Body of pancreas (tissue), 4 donors: ENCODE data around the gene SDF2.

ENCODE experiments used
- POLR2A ChIP-seq, 3 donors: fragments of 450-650 bp; IDR thresholded peaks; one replicate each; pipeline ENCODE4 v1.6.1; 2016; ENCODE audit warnings: antibody characterized with exemption in 3 of 3, mild to moderate bottlenecking in 2 of 3
- TF ChIP-seq, protein P1 (sequence below), 7 experiments: fragments of 450-650 bp in 4 of 7; fragments of 200-600 bp in 3 of 7; sonication (generic) in 3 of 7; IDR thresholded peaks; one replicate each; pipeline ENCODE4 v1.5.1; 2016 to 2019; ENCODE audit warnings: antibody characterized with exemption in 7 of 7

DNA sequence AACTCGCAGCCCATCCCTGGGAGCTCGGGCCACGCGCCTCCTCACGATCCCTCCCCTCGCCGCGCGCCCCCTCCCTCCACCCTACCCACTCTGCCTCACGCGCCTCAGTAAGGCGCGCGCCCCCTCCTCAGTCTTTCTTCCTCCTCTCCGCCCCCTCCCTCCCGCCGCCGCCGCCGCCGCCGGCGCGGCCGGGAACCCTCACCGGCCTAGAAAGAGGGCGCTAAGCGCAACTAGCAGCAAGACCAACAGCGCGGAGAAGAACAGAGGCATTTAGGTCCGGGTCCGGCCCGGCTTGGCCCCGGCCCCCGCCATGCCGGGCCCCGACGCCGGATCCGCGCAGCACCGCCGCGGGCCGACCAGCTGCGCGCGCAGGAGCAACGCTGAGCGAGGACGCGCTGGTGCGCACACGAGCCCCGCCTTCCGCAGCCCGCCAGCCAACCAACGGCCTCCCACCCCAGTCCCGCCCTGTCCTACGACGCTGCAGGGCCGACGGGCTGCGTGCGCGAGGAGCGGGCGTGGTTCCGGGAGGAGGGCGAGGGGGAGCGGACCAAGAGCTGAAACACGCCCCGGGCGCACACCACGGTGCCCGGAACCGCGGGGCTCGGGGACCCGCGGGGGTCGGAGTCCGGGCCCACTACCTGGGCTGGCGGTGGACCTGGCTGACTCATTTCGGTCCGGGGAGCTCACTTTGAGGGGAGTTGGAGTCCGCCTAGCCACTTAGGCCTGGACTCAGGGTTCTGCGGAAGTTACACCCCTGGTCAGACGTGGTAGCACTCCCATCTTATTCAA lies 16.7 kb downstream of the SDF2 start, which contains the start of gene BLTP2:
- peak; percentile 75 to 89 (median 76) for TF ChIP-seq POLR2A (IDR thresholded peaks at IDR 0.05)
- TF ChIP-seq, protein P1, sequence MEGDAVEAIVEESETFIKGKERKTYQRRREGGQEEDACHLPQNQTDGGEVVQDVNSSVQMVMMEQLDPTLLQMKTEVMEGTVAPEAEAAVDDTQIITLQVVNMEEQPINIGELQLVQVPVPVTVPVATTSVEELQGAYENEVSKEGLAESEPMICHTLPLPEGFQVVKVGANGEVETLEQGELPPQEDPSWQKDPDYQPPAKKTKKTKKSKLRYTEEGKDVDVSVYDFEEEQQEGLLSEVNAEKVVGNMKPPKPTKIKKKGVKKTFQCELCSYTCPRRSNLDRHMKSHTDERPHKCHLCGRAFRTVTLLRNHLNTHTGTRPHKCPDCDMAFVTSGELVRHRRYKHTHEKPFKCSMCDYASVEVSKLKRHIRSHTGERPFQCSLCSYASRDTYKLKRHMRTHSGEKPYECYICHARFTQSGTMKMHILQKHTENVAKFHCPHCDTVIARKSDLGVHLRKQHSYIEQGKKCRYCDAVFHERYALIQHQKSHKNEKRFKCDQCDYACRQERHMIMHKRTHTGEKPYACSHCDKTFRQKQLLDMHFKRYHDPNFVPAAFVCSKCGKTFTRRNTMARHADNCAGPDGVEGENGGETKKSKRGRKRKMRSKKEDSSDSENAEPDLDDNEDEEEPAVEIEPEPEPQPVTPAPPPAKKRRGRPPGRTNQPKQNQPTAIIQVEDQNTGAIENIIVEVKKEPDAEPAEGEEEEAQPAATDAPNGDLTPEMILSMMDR (IDR thresholded peaks at IDR 0.05): peak in 4 of 7 experiments; percentile 1 to 31 (median 20)
